SK-N-MC (cell line): Measurements from ENCODE around the gene FBXL5.

ENCODE experiments used
- DNase-seq: peaks from one replicate; pipeline ENCODE4 v3.0.0-alpha.2; 2011; ENCODE audit warnings: low read depth, low spot score
- H3K27ac ChIP-seq: fragments of 200-600 bp; sonication (generic); 2 replicates; pipeline ENCODE4 v1.5.1; 2016; ENCODE audit warnings: mixed run types
- H3K36me3 ChIP-seq: fragments of 200-600 bp; sonication (generic); 2 replicates; pipeline ENCODE4 v1.6.1; 2017; ENCODE audit warnings: antibody characterized with exemption, low read length, mixed read lengths; ENCODE audit not compliant: insufficient read depth
- H3K4me3 ChIP-seq: fragments of 200-600 bp; sonication (generic); 2 replicates; pipeline ENCODE4 v1.5.1; 2016
- H3K9ac ChIP-seq: fragments of 200-600 bp; sonication (generic); 2 replicates; pipeline ENCODE4 v1.8.0; 2017; ENCODE audit warnings: mixed run types, mixed read lengths; ENCODE audit not compliant: insufficient read length
- H3K9me3 ChIP-seq: fragments of 200-600 bp; sonication (generic); 2 replicates; pipeline ENCODE4 v1.6.1; 2017; ENCODE audit warnings: low read depth, mild to moderate bottlenecking, antibody characterized with exemption, low read length, moderate library complexity, mixed read lengths
- EZH2 ChIP-seq: fragments of 200-600 bp; sonication (generic); IDR thresholded peaks from one replicate; pipeline ENCODE4 v1.6.1; 2017; ENCODE audit warnings: antibody characterized with exemption
- FOXP2 ChIP-seq: optimal IDR thresholded peaks from 2 replicates; pipeline ENCODE3; 2011; ENCODE audit warnings: mild to moderate bottlenecking, moderate library complexity; ENCODE audit not compliant: insufficient read depth; ENCODE audit errors: extremely low read length, control extremely low read depth
- POLR2AphosphoS5 ChIP-seq: IDR thresholded peaks from 2 replicates; pipeline ENCODE4 v1.6.1; 2012; ENCODE audit warnings: mild to moderate bottlenecking, low read depth, low read length, borderline replicate concordance

The FBXL5 gene

GRCh38 chr4:15601862-15602261, 53.3 kb downstream of the FBXL5 start:
- no peak overlapping the region for H3K9ac ChIP-seq
- peaks cover 18% of the 10 kb centered on the region; the same call in 1 of the 2 replicates for H3K36me3 ChIP-seq
- no peak for DNase-seq
- H3K9me3 ChIP-seq = no peaks in the 10 kb centered on the region
- no peak overlapping the region for H3K27ac ChIP-seq
- no peak overlapping the region for H3K4me3 ChIP-seq
- TF ChIP-seq EZH2 (no peak), FOXP2 (no peak), POLR2AphosphoS5 (no peak)

GRCh38 chr4:15600176-15600575, 55.0 kb downstream of the FBXL5 start:
- no peak overlapping the region for H3K9ac ChIP-seq
- H3K27ac ChIP-seq = no peak overlapping the region
- TF ChIP-seq EZH2 (no peak), FOXP2 (no peak), POLR2AphosphoS5 (no peak)
- DNase-seq = no peak
- H3K4me3 ChIP-seq = no peak overlapping the region
- no peaks in the 10 kb centered on the region for H3K9me3 ChIP-seq
- peaks cover 11% of the 10 kb centered on the region; the same call in 1 of the 2 replicates for H3K36me3 ChIP-seq

DNA sequence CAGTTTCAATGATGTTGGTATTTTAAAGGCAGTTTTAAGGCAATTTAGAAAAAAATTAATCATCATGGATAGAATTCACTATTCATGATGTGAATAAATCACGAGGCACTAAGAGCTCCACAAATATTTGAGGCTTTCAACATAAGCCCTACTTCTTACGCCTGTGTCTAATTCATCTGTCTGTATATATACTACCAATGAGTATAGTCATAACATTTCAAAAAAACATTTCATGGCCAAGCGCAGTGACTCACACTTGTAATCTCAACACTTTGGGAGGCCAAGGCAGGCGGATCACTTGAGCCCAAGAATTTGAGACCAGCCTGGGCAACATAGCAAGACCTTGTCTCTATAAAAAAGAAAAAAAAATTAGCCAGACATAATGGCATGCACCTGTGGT, 56.5 kb downstream of the FBXL5 start:
- H3K9ac ChIP-seq = no peak overlapping the region
- TF ChIP-seq FOXP2 (no peak), POLR2AphosphoS5 (no peak), EZH2 (no peak)
- H3K27ac ChIP-seq = no peak overlapping the region
- H3K4me3 ChIP-seq = no peak overlapping the region
- peaks cover 4% of the 10 kb centered on the region; the same call in 1 of the 2 replicates for H3K36me3 ChIP-seq
- no peak for DNase-seq
- no peaks in the 10 kb centered on the region for H3K9me3 ChIP-seq

- Histone ChIP-seq H3K27ac (no peak overlapping the region), H3K36me3 (no peaks in the 10 kb centered on the region), H3K9ac (no peak overlapping the region), H3K9me3 (no peaks in the 10 kb centered on the region), H3K4me3 (no peak overlapping the region)
- no peak for TF ChIP-seq FOXP2
- no peak for TF ChIP-seq POLR2AphosphoS5
- TF ChIP-seq EZH2 = no peak
- DNase-seq = no peak
Measured at GRCh38 chr4:15592799-15593198, 62.4 kb downstream of the FBXL5 start.

GRCh38 chr4:15587649-15588048, 67.5 kb downstream of the FBXL5 start:
- H3K4me3 ChIP-seq = no peak overlapping the region
- no peaks in the 10 kb centered on the region for H3K36me3 ChIP-seq
- no peak for DNase-seq
- no peak overlapping the region for H3K27ac ChIP-seq
- TF ChIP-seq FOXP2 = no peak
- no peak for TF ChIP-seq POLR2AphosphoS5
- TF ChIP-seq EZH2 = no peak
- H3K9me3 ChIP-seq = no peaks in the 10 kb centered on the region
- no peak overlapping the region for H3K9ac ChIP-seq

DNA sequence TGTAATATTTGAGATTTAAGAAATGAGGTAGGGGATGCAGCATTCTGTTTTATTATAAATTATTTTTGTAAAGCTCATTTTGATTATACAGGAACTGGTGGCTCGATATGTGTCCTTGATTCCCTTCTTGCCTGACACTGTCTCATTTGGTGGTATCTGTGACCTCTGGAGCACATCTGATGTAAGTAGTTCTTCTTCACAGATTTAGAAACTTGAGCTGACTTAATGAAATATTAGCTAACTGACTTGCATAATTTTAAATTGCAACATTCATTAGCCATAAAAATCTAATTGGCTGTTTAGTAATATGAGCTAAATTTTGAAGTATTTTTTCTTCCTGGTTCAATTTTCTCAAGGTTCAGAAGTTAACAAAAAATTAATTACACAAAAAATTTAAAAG, 69.1 kb downstream of the FBXL5 start:
- TF ChIP-seq POLR2AphosphoS5 (no peak), EZH2 (no peak), FOXP2 (no peak)
- Histone ChIP-seq H3K4me3 (no peak overlapping the region), H3K9me3 (no peaks in the 10 kb centered on the region), H3K27ac (no peak overlapping the region), H3K36me3 (no peaks in the 10 kb centered on the region), H3K9ac (no peak overlapping the region)
- no peak for DNase-seq

DNA sequence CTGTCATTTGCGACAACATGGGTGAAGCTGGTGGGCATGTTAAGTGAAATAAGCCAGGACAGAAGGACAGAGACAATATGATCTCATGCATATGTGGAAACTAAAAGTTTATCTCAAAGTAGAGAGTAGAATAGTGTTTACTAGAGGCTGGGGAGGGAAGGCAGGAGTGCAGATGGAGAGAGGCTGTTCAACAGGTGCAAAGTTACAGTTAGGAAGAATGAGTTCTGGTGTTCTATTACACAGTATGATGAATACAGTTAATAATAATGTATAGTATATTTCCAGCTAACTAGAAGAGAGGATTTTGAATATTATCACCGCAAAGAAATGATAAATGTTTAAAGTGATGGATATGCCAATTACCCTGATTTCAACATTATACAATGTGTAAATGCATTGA, 69.8 kb downstream of the FBXL5 start:
- no peak overlapping the region for H3K27ac ChIP-seq
- no peaks in the 10 kb centered on the region for H3K36me3 ChIP-seq
- no peaks in the 10 kb centered on the region for H3K9me3 ChIP-seq
- H3K4me3 ChIP-seq = no peak overlapping the region
- TF ChIP-seq EZH2 (no peak), POLR2AphosphoS5 (no peak), FOXP2 (no peak)
- no peak overlapping the region for H3K9ac ChIP-seq
- DNase-seq = no peak

DNA sequence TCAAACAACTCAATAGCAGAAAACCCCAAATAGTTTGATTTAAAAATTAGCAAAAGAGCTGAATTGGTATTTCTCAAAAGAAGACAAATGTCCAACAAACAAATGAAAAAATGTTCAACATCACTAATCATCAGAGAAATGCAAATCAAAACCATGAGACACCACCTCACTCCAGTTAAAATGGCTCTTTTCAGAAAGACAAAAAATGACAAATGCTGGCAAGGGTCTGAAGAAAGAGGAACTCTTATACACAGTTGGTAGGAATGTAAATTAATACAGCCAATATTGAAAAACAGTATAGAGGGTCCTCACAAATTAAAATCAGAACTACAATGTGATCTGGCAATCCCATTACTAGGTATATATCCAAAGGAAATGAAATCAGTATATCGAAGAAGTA, 70.4 kb downstream of the FBXL5 start:
- Histone ChIP-seq H3K9me3 (no peaks in the 10 kb centered on the region), H3K4me3 (no peak overlapping the region), H3K27ac (no peak overlapping the region), H3K36me3 (no peaks in the 10 kb centered on the region), H3K9ac (no peak overlapping the region)
- TF ChIP-seq EZH2 (no peak), FOXP2 (no peak), POLR2AphosphoS5 (no peak)
- DNase-seq = no peak

DNA sequence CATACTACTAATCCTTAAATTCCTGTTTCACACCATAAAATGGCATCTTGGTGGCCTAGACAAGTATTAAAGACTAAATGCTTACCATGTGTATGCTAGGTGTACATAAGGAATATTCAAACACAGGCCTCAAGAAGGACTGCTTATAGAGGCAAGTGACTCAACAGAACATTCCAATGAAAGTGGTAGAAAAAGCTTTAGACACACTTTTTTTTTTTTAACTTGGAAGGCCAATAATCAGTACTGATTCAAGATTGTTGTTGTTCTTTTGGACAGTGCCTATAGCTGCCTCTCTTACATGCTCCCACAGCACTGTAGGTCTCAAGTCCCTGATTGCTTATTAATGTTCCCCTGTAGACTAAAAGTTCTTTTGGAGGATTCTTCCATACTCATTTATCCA, 77.6 kb downstream of the FBXL5 start:
- no peak overlapping the region for H3K4me3 ChIP-seq
- DNase-seq = no peak
- H3K9ac ChIP-seq = no peak overlapping the region
- TF ChIP-seq FOXP2 (no peak), POLR2AphosphoS5 (no peak), EZH2 (no peak)
- H3K9me3 ChIP-seq = no peaks in the 10 kb centered on the region
- no peaks in the 10 kb centered on the region for H3K36me3 ChIP-seq
- H3K27ac ChIP-seq = no peak overlapping the region

DNA sequence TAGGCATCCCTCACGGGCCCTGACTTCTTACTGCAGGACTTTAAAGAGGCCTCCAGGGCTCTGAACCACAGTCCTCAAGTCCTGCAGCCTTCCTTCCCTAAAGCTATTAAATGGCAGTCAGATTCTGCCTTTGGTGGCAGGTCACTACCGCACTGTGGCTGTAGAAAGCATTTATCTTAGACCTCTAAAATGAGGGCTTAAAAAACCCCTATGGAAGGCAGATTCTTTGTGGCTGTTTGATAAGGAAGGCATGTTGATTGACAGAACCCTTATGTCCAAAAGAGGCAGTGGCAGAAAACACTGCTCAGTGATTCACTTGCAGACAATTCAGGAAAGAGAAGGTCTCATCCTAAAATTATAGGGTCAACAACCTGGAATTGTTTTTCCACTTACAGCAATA, 79.2 kb downstream of the FBXL5 start:
- Histone ChIP-seq H3K9ac (no peak overlapping the region), H3K9me3 (no peaks in the 10 kb centered on the region), H3K27ac (no peak overlapping the region), H3K4me3 (no peak overlapping the region), H3K36me3 (no peaks in the 10 kb centered on the region)
- no peak for DNase-seq
- no peak for TF ChIP-seq EZH2
- TF ChIP-seq POLR2AphosphoS5 = no peak
- TF ChIP-seq FOXP2 = no peak
